Thyroid gland (tissue), 4 donors: ENCODE data around the gene PIK3CG. TPM values are rescaled to one million over a fixed set of nuclear protein-coding genes. Genes with fewer than 3 reads are reported as not detected.

Experiments used
- DNase-seq, 2 donors: peaks; one replicate each; pipeline ENCODE4 v3.0.0-alpha.2; 2019
- H3K27ac ChIP-seq, 3 donors: fragments of 200-600 bp; sonication (generic); 1 replicate in 2 of 3; 2 replicates in 1 of 3; pipeline ENCODE4 v1.5.1; 2016 to 2019; ENCODE audit warnings: mild to moderate bottlenecking in 1 of 3, moderate library complexity in 1 of 3
- H3K27me3 ChIP-seq: fragments of 200-600 bp; sonication (generic); one replicate; pipeline ENCODE4 v1.5.1; 2019
- H3K36me3 ChIP-seq, 2 donors: fragments of 200-600 bp; sonication (generic); one replicate each; pipeline ENCODE4 v1.5.1; 2016 to 2019
- H3K4me1 ChIP-seq, 2 donors: fragments of 200-600 bp; sonication (generic); one replicate each; pipeline ENCODE4 v1.5.1; 2017 to 2019
- H3K4me3 ChIP-seq, 3 donors: fragments of 200-600 bp; sonication (generic); replicated peaks in 1 of 3; 1 replicate in 2 of 3; 2 replicates in 1 of 3; pipeline ENCODE4 v1.5.1; 2016; ENCODE audit warnings: mild to moderate bottlenecking in 1 of 3
- H3K9me3 ChIP-seq: fragments of 200-600 bp; sonication (generic); one replicate; pipeline ENCODE4 v1.5.1; 2017
- POLR2A ChIP-seq, 2 donors: fragments of 450-650 bp; IDR thresholded peaks; one replicate each; pipeline ENCODE4 v1.6.1; 2017; ENCODE audit warnings: antibody characterized with exemption in 2 of 2, mild to moderate bottlenecking in 2 of 2, moderate library complexity in 1 of 2
- WGBS, 2 donors: methylation state at CpG; one replicate each; pipeline ENCODE4 v1.1.5; 2017; 5-methylcytosine and 5-hydroxymethylcytosine counted together
- intact Hi-C: fragments of 100-400 bp; cut with DNase I; formaldehyde crosslinking; loops from one replicate; pipeline ENCODE4 v1.15.1; 2023
- total RNA-seq, 4 donors: library from RNA; depleted of rRNA; stranded (reverse); fragments of >200 nt; gene quantifications; one replicate each; pipeline ENCODE4 v1.2.3, GENCODE V29; 2016
- TF ChIP-seq, protein P1 (sequence below), 6 experiments: fragments of 200-600 bp in 3 of 6; fragments of 450-650 bp in 3 of 6; sonication (generic) in 3 of 6; IDR thresholded peaks; one replicate each; pipeline ENCODE4 v1.5.1; 2016 to 2019; ENCODE audit warnings: antibody characterized with exemption in 6 of 6, mild to moderate bottlenecking in 2 of 6, inconsistent platforms in 1 of 6, moderate library complexity in 1 of 6

PIK3CG gene
- 1 to 10 TPM; 2.2 to 4.3 (median 2.5) TPM for total RNA-seq

DNA sequence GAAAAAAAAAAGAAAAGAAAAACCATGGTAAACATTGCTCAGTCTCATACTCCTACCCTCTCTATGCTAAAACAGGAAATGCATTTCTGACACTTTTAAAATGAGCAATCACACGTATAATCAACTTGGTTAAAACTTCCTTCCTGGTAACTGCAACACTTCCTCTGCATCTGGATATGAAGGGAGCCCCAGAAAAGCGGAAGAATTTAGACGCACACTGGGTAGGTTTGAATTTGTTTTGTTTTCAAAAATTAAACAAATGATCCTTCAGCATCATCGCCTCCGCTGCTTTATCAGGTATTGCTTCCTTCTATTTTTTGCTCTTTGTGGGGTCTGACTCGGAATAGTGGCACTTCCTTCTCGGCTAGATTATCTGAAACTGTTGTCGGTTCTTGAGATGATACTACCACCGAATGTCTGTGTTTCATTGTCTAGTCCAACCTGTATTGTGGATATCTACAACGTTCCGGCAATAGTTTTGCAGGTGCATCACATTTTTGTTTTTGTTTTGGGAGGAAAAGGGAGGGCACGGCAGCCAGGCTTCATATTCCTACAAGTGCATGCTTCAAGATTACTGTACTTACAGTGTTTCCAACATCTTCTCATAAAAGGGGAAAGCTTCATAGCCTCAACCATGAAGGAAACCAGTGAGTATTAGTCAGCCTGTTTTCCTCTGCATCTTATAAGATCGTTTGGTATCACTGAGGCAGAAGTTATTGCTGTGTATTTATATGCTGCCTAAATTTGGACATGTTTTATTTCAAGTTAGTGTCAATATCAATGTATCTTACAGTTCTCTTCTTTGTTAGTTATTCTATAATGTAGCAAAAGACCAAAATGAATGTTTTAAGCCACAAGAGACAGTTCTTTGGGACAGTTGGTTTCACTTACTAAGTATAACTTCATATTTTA, at the start of gene PIK3CG:
TSS of gene PIK3CG (plus strand) at position 153 of the 912 bp plus-strand sequence. CDS start 2,280 bp downstream, outside the sequence.
- Histone ChIP-seq H3K9me3 (no peaks in the 10 kb centered on the region), H3K27me3 (no peaks in the 10 kb centered on the region), H3K4me3 (peak within 1 kb of the TSS in 1 of 3 donors; percentile 4), H3K4me1 (peaks cover 0 to 3% of the 10 kb centered on the region in 2 donors), H3K36me3 (no peaks in the 10 kb centered on the region), H3K27ac (no peak within 1 kb of the TSS)
- TF ChIP-seq, protein P1, sequence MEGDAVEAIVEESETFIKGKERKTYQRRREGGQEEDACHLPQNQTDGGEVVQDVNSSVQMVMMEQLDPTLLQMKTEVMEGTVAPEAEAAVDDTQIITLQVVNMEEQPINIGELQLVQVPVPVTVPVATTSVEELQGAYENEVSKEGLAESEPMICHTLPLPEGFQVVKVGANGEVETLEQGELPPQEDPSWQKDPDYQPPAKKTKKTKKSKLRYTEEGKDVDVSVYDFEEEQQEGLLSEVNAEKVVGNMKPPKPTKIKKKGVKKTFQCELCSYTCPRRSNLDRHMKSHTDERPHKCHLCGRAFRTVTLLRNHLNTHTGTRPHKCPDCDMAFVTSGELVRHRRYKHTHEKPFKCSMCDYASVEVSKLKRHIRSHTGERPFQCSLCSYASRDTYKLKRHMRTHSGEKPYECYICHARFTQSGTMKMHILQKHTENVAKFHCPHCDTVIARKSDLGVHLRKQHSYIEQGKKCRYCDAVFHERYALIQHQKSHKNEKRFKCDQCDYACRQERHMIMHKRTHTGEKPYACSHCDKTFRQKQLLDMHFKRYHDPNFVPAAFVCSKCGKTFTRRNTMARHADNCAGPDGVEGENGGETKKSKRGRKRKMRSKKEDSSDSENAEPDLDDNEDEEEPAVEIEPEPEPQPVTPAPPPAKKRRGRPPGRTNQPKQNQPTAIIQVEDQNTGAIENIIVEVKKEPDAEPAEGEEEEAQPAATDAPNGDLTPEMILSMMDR (IDR thresholded peaks at IDR 0.05), result no peak
- no peak for TF ChIP-seq POLR2A (IDR thresholded peaks at IDR 0.05)
- intact Hi-C loops, result no loop called here
- 75 to 81% methylated on average over 13 of the region's 13 CpGs for WGBS, 2 donors
- no peak for DNase-seq

DNA sequence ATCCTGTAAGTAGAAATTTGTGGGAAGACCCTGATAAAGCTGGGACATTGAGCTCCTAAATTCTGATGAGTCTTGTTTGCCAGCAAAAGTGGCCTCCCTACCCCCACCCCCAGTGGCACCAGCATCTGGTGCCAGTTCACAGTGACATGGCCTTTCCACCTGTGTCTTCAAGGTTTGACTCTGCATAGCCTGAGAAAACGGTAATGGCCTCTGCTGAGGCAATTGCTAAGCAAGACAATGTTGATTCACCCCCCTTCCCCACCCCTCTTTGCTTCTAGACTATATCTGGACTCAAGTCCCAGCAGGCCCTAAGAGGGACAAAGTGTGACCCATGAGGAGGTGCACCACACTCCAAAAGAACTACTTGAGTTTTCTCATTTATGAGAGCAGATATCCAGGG, 48.0 kb upstream of the PIK3CG start:
- Histone ChIP-seq H3K27me3 (no peaks in the 10 kb centered on the region), H3K9me3 (no peaks in the 10 kb centered on the region), H3K4me1 (peaks cover 0 to 7% of the 10 kb centered on the region in 2 donors), H3K4me3 (no peak overlapping the region), H3K27ac (no peak overlapping the region), H3K36me3 (no peaks in the 10 kb centered on the region)
- 82 to 90% methylated on average over 1 of the region's 1 CpG for WGBS, 2 donors
- no peak for TF ChIP-seq POLR2A (IDR thresholded peaks at IDR 0.05)
- TF ChIP-seq, protein P1 (IDR thresholded peaks at IDR 0.05), result no peak
- intact Hi-C loops, result no loop called here
- DNase-seq, result no peak

GRCh38 chr7:106818736-106819135, 46.3 kb upstream of the PIK3CG start:
- H3K27me3 ChIP-seq, result no peaks in the 10 kb centered on the region
- intact Hi-C loops, result no loop called here
- H3K36me3 ChIP-seq, result no peaks in the 10 kb centered on the region
- H3K27ac ChIP-seq, result no peak overlapping the region
- H3K9me3 ChIP-seq, result no peaks in the 10 kb centered on the region
- TF ChIP-seq, protein P1 (IDR thresholded peaks at IDR 0.05), result no peak
- TF ChIP-seq POLR2A (IDR thresholded peaks at IDR 0.05), result no peak
- peaks cover 0 to 7% of the 10 kb centered on the region in 2 donors for H3K4me1 ChIP-seq
- 44 to 57% methylated on average over 1 of the region's 1 CpG for WGBS, 2 donors
- DNase-seq, result no peak
- H3K4me3 ChIP-seq, result no peak overlapping the region

GRCh38 chr7:106819546-106819945, 45.5 kb upstream of the PIK3CG start:
- Histone ChIP-seq H3K9me3 (no peaks in the 10 kb centered on the region), H3K4me3 (no peak overlapping the region), H3K36me3 (no peaks in the 10 kb centered on the region), H3K27me3 (no peaks in the 10 kb centered on the region), H3K27ac (no peak overlapping the region), H3K4me1 (peaks cover 0 to 7% of the 10 kb centered on the region in 2 donors)
- DNase-seq, result no peak
- intact Hi-C loops, result no loop called here
- TF ChIP-seq POLR2A (IDR thresholded peaks at IDR 0.05), result no peak
- TF ChIP-seq, protein P1 (IDR thresholded peaks at IDR 0.05), result no peak
